Bronchial epithelial cell (primary cell): Measurements from ENCODE around the gene PCCA. TPM values are rescaled to one million over a fixed set of nuclear protein-coding genes. Genes with fewer than 3 reads are reported as not detected.

Experiments used
- DNase-seq: peaks from one replicate; pipeline ENCODE4 v3.0.0-alpha.2; 2010; ENCODE audit warnings: low read depth
- FAIRE-seq: peaks from 2 replicates; lab custom pipeline; 2011; peaks lifted over from hg19 to GRCh38; lab: Jason Lieb, UNC
- H3K27me3 ChIP-seq: 2 replicates; pipeline ENCODE4 v1.5.1; 2011; ENCODE audit warnings: low read length; ENCODE audit not compliant: control insufficient read depth, insufficient read depth
- H3K36me3 ChIP-seq: 2 replicates; pipeline ENCODE4 v1.5.1; 2011; ENCODE audit warnings: low read length; ENCODE audit not compliant: control insufficient read depth, insufficient read depth
- H3K4me3 ChIP-seq: 2 replicates; pipeline ENCODE4 v1.5.1; 2011; ENCODE audit warnings: mild to moderate bottlenecking, low read depth, low read length, control low read depth
- CTCF ChIP-seq: IDR thresholded peaks from 2 replicates; pipeline ENCODE4 v1.5.1; 2011; ENCODE audit warnings: mild to moderate bottlenecking, moderate library complexity, low read length, control low read depth, inconsistent platforms; ENCODE audit not compliant: insufficient read depth, severe bottlenecking
- total RNA-seq: library from RNA; depleted of rRNA; stranded (reverse); fragments of >200 nt; gene quantifications from 2 replicates; pipeline ENCODE4 v1.2.1, GENCODE V29; 2014

PCCA gene
- total RNA-seq, 1 donor from 2014 or later, result 27.1 TPM

- FAIRE-seq (no peak), DNase-seq (no peak)
These were observed 309.5 kb downstream of the PCCA start for GRCh38 chr13:100398360-100398759.

GRCh38 chr13:100399455-100399854, 310.6 kb downstream of the PCCA start:
- Histone ChIP-seq H3K4me3 (no peak overlapping the region), H3K36me3 (no peaks in the 10 kb centered on the region), H3K27me3 (no peaks in the 10 kb centered on the region)
- no peak for DNase-seq
- TF ChIP-seq CTCF, result no peak
- FAIRE-seq, result no peak

More at GRCh38 chr13:100398360-100398759, 309.5 kb downstream of the PCCA start:
- H3K27me3 ChIP-seq, result no peaks in the 10 kb centered on the region
- no peaks in the 10 kb centered on the region for H3K36me3 ChIP-seq
- no peak for TF ChIP-seq CTCF
- no peak overlapping the region for H3K4me3 ChIP-seq

- no peak for DNase-seq
- FAIRE-seq, result no peak
- Histone ChIP-seq H3K4me3 (no peak overlapping the region), H3K27me3 (no peaks in the 10 kb centered on the region), H3K36me3 (no peaks in the 10 kb centered on the region)
- no peak for TF ChIP-seq CTCF
These were observed 314.8 kb downstream of the PCCA start for GRCh38 chr13:100403675-100404074.

GRCh38 chr13:100409132-100409531, 320.2 kb downstream of the PCCA start:
- no peaks in the 10 kb centered on the region for H3K36me3 ChIP-seq
- DNase-seq (no peak), FAIRE-seq (no peak)
- TF ChIP-seq CTCF, result no peak
- H3K27me3 ChIP-seq, result no peaks in the 10 kb centered on the region
- H3K4me3 ChIP-seq, result no peak overlapping the region

GRCh38 chr13:100423375-100423774, 334.5 kb downstream of the PCCA start:
- H3K4me3 ChIP-seq, result no peak overlapping the region
- DNase-seq (peak; percentile 65), FAIRE-seq (no peak)
- no peak for TF ChIP-seq CTCF
- H3K27me3 ChIP-seq, result no peaks in the 10 kb centered on the region
- no peaks in the 10 kb centered on the region for H3K36me3 ChIP-seq

- Histone ChIP-seq H3K36me3 (no peaks in the 10 kb centered on the region), H3K4me3 (no peak overlapping the region), H3K27me3 (no peaks in the 10 kb centered on the region)
- no peak for FAIRE-seq
- no peak for DNase-seq
- no peak for TF ChIP-seq CTCF
These were observed 340.1 kb downstream of the PCCA start for GRCh38 chr13:100428986-100429385.
